GM18873 (cell line): Measurements from ENCODE around the gene CTBS.
A peak's percentile ranks its signal among the peaks of the same experiment; 100 is the strongest.
"Not testable (repeated sequence)": the region's sequence is repeated elsewhere in the genome, so short reads cannot be mapped to it uniquely, and the experiment has no call there.

Experiments used
- ATAC-seq: cut with Tn5 transposase; IDR thresholded peaks from one replicate; pipeline ENCODE4 v1.9.1; 2021; ENCODE audit warnings: mild to moderate bottlenecking, moderate library complexity, moderate number of reproducible peaks; ENCODE audit not compliant: unreplicated experiment, low FRiP score

CTBS gene

DNA sequence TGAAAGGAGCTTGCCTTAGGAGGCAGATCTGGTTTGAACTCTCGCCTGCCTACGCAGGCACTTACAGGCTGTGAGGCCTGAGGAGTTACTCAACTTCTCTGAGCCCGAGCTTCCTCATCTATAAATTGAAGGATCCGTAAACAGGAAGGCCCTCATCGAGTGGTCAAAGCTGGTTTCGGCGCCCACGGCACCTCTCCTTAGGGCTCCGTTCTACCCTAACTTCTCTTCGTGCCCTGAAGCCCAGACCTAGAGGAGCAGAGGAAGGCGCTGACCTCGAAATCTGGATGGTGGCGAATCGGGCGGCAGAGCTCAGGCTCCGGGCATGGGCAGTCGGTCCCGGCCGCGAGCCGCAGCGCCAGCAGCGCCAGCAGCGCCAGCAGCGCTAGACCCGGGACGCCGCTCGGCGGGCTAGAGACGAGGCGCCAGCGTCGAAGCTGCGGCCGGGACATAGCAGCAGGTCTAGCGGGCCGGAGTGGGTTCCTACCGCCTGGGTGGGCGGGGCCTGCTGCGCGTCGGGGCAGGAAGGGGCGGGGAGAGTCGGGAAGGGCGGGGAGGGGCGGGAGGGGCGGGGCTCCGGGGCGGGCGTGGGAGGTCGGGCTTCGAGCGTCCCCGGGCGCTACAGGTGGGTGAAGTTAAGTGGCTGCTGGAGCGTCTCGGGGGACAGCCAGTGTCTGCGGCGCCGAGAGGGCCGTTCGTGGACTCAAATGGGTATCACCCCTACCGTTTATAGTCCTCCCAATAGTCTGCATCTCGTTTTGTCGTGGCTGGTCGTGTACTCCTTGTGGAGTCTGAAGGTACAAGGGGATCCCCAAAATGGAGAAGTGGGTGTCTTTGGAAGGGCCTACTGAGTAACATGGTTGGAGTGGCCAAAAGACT is at the start of gene CTBS:
Gene CTBS, minus strand, starts transcription at position 474 of the 876 bp plus-strand sequence. Its CDS starts 25 bp downstream, at position 449.
- peak; percentile 66 for ATAC-seq

DNA sequence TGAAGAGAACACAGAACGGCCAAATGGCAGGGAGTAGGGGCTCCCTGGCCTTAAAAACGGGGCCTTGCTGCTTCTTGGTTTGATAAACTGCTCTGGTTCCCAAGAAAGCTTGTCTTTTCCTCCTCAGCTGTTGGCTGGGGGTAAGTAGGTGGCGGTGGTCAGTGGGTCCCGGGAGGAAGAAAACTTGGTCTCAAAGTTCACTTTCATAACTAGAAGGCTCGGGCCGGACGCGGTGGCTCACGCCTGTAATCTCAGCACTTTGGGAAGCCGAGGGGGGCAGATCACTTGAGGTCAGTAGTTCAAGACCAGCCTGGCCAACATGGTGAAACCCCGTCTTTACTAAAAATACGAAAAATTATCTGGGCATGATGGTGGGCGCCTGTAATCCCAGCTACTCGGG is 47.3 kb upstream of the CTBS start:
- ATAC-seq = no peak

- ATAC-seq = peak; percentile 85
Measured at GRCh38 chr1:84620720-84621313, 46.6 kb upstream of the CTBS start.

GRCh38 chr1:84619383-84620102 is 45.3 kb upstream of the CTBS start:
- no peak for ATAC-seq

DNA sequence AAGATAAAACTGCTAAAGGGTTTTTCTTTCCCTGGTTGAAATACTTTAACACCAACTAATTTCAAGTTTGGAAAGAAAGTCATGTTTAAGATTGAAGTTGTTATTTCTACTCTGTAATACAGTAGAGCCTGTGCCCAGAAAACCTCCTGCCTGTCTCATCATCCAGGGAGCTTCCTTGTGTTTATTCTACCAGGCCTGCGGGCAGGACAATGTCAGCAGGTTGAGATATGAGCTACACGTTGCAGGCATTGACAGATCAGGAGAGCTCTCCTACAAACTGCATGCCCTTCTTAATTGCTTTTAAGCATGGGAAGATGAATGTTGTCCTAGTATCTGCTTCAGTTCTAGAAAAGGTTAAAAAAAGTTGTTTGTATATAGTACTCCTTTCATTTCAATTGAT is 43.1 kb upstream of the CTBS start:
- no peak for ATAC-seq

- no peak for ATAC-seq
Measured at GRCh38 chr1:84615790-84616189, 41.5 kb upstream of the CTBS start.

DNA sequence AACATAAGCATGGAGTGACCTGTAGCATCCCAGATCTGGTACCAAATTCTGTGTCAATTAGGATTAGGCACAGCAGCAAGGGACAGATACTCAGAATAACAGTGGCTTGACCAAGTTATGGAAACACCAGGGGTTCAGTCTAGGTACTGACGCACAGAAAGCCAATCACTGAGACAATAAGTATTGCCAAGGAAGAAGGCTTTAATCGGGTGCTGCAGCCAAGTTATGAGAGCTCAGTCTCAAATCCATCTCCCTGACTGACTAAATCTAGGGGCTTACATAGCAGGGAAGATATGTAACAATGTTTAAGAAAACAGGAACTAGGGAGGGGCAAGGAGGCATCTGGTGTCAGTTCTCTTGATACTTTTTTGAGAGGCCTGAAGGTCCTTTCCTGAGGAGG is 39.6 kb upstream of the CTBS start:
- no peak for ATAC-seq

GRCh38 chr1:84613026-84613425 is 38.8 kb upstream of the CTBS start:
- no peak for ATAC-seq

DNA sequence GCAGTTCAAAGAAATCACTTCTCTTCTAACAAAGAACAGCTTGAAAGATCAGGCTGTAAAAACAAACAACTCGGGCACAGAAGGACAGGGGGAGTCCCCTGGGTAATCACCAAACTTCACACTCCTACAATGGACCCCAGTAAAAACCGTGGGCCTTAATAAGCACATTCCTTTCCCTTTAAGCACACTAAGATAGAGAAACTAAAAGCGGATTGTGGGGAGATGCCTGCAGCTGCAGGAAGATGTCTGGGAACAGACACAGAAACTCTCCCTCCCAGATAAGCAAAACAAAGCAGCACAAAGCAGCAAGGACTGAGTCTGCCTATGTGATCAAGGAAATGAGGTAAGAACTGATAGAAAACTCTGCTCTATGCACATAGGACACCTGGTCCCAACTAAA is 37.6 kb upstream of the CTBS start:
- ATAC-seq = no peak

DNA sequence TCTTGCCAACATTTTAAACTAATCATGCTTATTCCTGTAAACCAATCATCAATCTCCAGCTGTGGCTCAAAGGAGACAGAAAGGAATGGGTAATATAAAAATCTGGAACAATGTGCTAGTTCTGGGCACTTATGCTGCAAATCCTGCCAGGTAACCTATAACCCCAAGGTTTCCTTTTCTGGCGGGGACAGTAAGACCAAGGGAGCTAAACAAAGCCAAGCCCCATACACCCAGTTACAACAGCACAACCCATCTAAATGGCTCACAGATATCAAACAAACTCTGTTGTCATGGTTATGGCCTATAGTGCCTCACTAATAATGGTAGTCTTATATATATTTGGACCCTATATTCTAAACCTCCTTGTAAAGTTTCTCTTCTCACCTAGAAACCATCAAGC is 36.9 kb upstream of the CTBS start:
- ATAC-seq = no peak

GRCh38 chr1:84606977-84607376 is 32.7 kb upstream of the CTBS start:
- ATAC-seq = no peak

DNA sequence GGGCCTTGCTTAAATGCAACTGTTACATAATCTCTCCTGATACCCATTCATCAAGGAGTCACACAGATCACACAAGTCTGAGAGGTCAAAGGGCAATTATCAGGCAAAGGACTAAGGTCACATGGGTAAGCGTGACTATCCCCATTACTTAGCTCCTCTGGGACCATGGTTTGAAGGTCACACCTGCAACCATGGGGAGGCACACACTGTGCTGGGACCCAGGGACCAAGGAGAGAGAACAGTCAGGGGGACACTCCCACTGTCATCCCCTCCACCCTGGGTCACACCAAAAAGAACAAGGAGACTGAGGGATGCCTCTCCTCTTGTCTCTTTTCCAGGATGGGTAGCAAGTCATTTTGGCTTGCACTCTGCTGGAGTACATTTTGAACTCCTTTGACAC is 30.9 kb upstream of the CTBS start:
- no peak for ATAC-seq

DNA sequence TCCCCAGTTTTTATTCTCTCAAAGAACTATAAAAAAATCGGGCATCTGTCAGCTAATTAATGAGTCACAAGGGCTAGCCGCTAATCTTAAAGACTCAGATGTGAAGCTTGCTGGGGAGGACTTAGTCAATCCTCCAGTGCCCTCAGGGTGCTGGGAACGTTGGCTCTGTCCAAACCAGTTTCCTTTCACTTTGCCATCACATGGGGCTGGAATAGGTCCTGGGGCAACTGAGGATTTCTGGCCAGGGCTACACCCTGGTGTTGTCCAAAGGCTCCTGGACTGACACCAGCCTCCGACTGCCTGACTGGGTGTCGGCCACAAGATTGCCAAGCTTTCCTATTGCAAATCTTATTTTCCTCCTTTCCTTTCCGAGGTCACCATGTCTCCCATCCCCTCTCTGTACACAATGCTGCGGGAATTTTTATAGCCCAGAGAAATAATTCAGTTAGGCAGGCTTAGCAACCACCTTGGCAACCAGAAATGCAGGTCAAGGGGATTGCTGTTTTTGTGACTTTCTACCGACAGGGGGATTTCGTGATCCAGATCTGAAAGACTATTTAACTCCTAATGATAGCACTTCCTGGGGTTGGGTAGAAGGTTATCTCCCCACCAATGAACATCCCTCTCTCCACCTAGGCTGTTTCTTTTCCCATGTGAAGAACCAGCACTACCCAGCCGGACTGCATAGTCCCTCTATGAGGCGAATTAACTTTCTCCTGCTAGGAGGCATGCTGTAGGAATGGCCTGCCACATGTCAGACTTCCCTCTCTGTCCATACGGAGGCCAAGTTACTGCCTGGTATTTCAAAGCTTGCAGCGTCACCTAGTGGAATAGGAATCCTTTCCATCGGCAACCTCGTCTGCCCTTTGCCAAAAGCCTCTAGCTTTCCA is 29.9 kb upstream of the CTBS start:
- ATAC-seq = no peak

GRCh38 chr1:84603223-84603622 is 29.0 kb upstream of the CTBS start:
- no peak for ATAC-seq

DNA sequence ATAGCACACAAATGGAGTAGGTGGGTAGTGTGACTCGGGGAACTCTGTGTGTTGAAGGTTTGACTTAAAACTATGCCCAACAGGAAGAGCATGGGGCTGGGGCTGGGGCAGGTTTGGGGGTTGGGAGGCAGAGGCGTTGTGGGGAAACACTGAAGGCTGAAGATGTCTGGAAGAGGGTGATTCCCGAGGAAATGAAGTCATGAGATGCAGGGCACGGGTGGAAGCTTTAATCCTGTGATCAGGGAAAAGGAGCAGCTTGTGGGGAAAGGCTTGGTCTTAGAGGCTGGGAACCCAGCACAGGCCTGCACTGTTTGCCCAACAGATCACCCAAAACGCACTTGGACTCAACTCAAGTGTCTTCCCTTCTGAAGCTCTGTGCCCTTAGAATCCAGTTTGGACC is 26.6 kb upstream of the CTBS start:
- no peak for ATAC-seq

GRCh38 chr1:84598846-84599741 is 24.9 kb upstream of the CTBS start:
- ATAC-seq = peak; percentile 76

GRCh38 chr1:84598418-84598817 is 24.2 kb upstream of the CTBS start:
- ATAC-seq = no peak

GRCh38 chr1:84597011-84597410 is 22.8 kb upstream of the CTBS start:
- ATAC-seq = no peak

DNA sequence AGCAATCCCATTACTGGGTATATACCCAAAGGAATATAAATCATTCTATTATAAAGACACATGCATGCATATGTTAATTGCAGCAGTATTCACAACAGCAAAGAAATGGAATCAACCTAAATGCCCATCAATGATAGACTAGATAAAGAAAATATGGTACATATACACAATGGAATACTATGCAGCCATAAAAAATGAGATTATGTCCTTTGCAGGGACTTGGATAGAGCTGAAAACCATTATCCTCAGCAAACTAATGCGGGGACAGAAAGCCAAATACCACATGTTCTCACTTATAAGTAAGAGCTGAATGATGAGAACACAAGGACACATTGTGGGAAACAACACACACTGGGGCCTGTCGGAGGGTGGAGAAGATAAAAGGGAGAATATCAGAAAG is 20.7 kb upstream of the CTBS start:
- ATAC-seq = not testable (repeated sequence)
